Mucosa of descending colon (tissue), 3 donors: ENCODE results near the gene DSCAM. TPM values are rescaled to one million over a fixed set of nuclear protein-coding genes. Genes with fewer than 3 reads are reported as not detected.

Source experiments
- ATAC-seq: fragments of 200-7000 bp; cut with Tn5 transposase; one replicate; pipeline ENCODE4 v1.9.1; 2020; ENCODE audit warnings: mild to moderate bottlenecking, moderate library complexity
- DNase-seq, 3 donors: peaks; one replicate each; pipeline ENCODE4 v3.0.0-alpha.2; 2020
- H3K36me3 ChIP-seq: fragments of 200-600 bp; one replicate; pipeline ENCODE4 v1.8.0; 2021; ENCODE audit warnings: low read depth, mild to moderate bottlenecking
- H3K4me1 ChIP-seq: fragments of 200-600 bp; one replicate; pipeline ENCODE4 v1.8.0; 2021; ENCODE audit warnings: low read depth, mild to moderate bottlenecking
- H3K4me3 ChIP-seq: fragments of 200-600 bp; one replicate; pipeline ENCODE4 v1.8.0; 2021; ENCODE audit warnings: mild to moderate bottlenecking
- H3K9me3 ChIP-seq: fragments of 200-600 bp; one replicate; pipeline ENCODE4 v1.8.0; 2021; ENCODE audit warnings: mild to moderate bottlenecking
- CTCF ChIP-seq: fragments of 200-600 bp; IDR thresholded peaks from one replicate; pipeline ENCODE4 v1.8.0; 2022; ENCODE audit warnings: antibody characterized with exemption, mild to moderate bottlenecking
- intact Hi-C, 2 donors: fragments of 100-400 bp; cut with DNase I in 1 of 2; cut with micrococcal nuclease in 1 of 2; formaldehyde crosslinking; loops; one replicate each; pipeline versions ENCODE4 v1.11.0 to v1.11.1; 2022; cut with DNase I, micrococcal nuclease
- total RNA-seq, 3 donors: library from RNA; stranded (reverse); fragmentation: NEBNext Ultra II Directional in 2 of 3; extraction: Animal tissue kit (Norgen Biotek cat#: 25700) in 2 of 3; gene quantifications; one replicate each; pipeline versions ENCODE4 v1.2.1 to v1.2.4, GENCODE V29; 2021 to 2023
- donor health status: DM: no; HTN: no; CAD: no; lungs with moderate emphysema.
- donor health status: DM: no; HTN: no; CAD: no.
- donor health status: DM: no; HTN: yes; CAD: no.

Gene DSCAM
- total RNA-seq, 3 donors from 2014 or later = 0.35 TPM; not detected in 2

- H3K4me3 ChIP-seq = no peak overlapping the region
- H3K4me1 ChIP-seq = no peaks in the 10 kb centered on the region
- intact Hi-C loops = no loop called here
- H3K36me3 ChIP-seq = no peaks in the 10 kb centered on the region
- ATAC-seq (no peak), DNase-seq (no peak)
- H3K9me3 ChIP-seq = no peaks in the 10 kb centered on the region
- no peak for TF ChIP-seq CTCF
Observed at GRCh38 chr21:40505681-40506080, 341.3 kb downstream of the DSCAM start.

GRCh38 chr21:40505244-40505643, 341.7 kb downstream of the DSCAM start:
- no peak for DNase-seq
- intact Hi-C loops = no loop called here
- Histone ChIP-seq H3K4me3 (no peak overlapping the region), H3K4me1 (no peaks in the 10 kb centered on the region), H3K36me3 (no peaks in the 10 kb centered on the region), H3K9me3 (no peaks in the 10 kb centered on the region)
- ATAC-seq = no peak
- TF ChIP-seq CTCF = no peak

- no peak for ATAC-seq
- Histone ChIP-seq H3K9me3 (no peaks in the 10 kb centered on the region), H3K4me3 (no peak overlapping the region), H3K36me3 (no peaks in the 10 kb centered on the region), H3K4me1 (no peaks in the 10 kb centered on the region)
- no peak for DNase-seq
- intact Hi-C loops = no loop called here
- no peak for TF ChIP-seq CTCF
Observed at GRCh38 chr21:40504825-40505224, 342.1 kb downstream of the DSCAM start.

DNA sequence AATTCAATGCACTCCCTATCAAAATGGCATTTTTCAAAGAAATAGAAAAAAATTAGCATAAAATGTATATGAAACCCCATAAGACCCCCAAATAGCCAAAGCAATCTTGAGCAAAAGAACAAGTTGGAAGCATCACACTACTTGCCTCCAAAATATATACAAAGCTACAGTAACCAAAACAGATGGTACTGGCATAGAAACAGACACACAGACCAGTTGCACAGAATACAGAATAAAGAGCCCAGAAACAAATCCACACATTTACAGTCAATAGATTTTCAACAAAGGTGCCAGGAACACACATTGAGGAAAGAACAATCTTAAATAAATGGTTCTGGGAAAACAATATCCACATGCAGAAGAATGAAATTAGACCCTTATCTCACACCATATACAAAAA, 350.8 kb downstream of the DSCAM start:
- intact Hi-C loops = no loop called here
- DNase-seq (no peak), ATAC-seq (no peak)

DNA sequence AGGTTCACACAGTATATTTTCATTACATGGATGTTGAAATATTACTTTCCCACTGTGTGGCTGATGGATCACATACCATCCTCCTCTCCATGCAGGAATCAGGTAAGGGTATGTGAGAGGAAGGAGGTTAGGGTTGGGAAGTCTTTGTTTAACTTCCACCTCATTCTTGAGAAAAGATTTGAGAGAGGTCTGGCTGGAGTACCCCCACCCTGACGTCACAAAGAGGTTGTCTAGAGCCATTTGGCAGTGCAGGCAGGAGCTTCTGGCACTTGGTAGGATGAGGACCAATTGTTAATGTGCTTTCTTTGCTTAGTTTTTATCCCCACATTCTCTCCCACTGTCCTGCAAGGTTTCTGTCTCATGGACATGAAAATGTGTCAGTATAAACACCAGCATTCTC, 356.6 kb downstream of the DSCAM start:
- Histone ChIP-seq H3K4me1 (no peaks in the 10 kb centered on the region), H3K9me3 (peaks cover 11% of the 10 kb centered on the region), H3K36me3 (no peaks in the 10 kb centered on the region), H3K4me3 (no peak overlapping the region)
- intact Hi-C loops = no loop called here
- DNase-seq = no peak
- ATAC-seq = no peak
- no peak for TF ChIP-seq CTCF

More for the DNA sequence above, 350.8 kb downstream of the DSCAM start:
- H3K4me3 ChIP-seq = no peak overlapping the region
- no peaks in the 10 kb centered on the region for H3K4me1 ChIP-seq
- peaks cover 6% of the 10 kb centered on the region for H3K9me3 ChIP-seq
- H3K36me3 ChIP-seq = no peaks in the 10 kb centered on the region
- TF ChIP-seq CTCF = no peak

DNA sequence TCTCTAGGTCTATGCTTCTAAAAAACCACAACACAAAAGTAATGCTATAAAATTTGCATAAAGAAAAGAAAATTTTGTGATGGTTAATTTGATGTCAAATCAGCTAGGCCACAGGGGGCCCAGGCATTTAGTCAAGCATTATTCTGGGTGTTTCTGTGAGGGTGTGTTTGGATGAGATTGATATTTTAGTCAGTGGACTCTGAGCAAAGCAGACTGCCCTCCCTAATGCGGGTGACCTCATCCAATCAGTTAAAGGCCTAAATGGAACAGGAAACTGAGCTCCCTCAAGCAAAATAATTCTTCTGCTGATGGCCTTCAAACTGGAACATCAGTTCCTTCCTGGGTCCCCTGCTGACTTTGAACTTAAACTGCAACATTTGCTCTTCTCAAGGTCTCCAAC, 358.0 kb downstream of the DSCAM start:
- no peaks in the 10 kb centered on the region for H3K36me3 ChIP-seq
- DNase-seq = no peak
- H3K4me1 ChIP-seq = no peaks in the 10 kb centered on the region
- ATAC-seq = no peak
- TF ChIP-seq CTCF = no peak
- intact Hi-C loops = no loop called here
- H3K4me3 ChIP-seq = no peak overlapping the region
- peaks cover 11% of the 10 kb centered on the region for H3K9me3 ChIP-seq
